ENCODE results near the gene INF2.
"Not testable (repeated sequence)": the region's sequence is repeated elsewhere in the genome, so short reads cannot be mapped to it uniquely, and the experiment has no call there.

INF2 gene

GRCh38 chr14:104734991-104735779 is 45.8 kb downstream of the INF2 start:
- no peak for DNase-seq (ENCODE audit: low read depth)

DNA sequence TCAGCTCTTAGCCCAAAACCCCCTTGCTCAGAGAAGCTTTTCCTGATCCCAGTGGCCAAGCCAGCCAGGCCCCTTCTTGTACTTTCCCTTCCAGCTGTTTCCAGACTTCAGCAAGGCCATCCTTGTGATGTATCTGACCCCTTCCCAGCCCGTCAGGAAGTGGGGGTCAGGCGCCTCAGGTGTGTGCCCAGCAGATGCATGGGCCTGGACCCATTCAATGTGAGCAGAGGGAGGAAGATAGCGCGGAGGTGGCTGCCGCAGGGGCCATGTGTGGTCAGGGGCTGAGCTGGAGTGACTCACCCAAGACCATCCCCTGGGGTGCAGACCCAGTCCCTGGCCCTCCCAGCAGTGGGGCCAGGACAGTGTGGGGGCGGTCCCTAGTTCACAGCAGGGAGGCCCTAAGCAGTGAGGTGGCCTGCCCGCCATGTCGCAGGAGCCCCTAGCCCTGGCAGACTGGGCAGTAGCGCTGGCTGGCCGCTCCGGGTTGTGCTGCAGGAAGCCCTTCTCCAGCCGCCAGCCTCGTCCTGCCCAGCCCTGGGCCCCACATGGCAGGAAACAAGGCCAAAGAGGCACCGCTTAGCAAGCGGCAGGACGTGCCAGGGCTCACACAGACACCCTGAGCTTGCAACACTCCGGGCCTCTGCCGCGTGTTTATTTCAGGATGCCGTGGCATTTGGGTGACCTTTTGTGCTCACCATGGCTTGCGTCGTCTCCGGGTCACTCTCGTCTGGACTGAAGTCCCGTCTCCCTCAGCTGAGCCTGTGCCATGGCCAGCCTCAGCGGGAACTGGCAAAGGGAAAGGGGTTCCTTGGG is 46.6 kb downstream of the INF2 start:
- DNase-seq (ENCODE audit: low read depth), result no peak

GRCh38 chr14:104738375-104739019 is 49.1 kb downstream of the INF2 start:
- DNase-seq (ENCODE audit: low read depth), result no peak

- DNase-seq (ENCODE audit: low read depth), result no peak
Measured at GRCh38 chr14:104739026-104739425, 49.6 kb downstream of the INF2 start.

DNA sequence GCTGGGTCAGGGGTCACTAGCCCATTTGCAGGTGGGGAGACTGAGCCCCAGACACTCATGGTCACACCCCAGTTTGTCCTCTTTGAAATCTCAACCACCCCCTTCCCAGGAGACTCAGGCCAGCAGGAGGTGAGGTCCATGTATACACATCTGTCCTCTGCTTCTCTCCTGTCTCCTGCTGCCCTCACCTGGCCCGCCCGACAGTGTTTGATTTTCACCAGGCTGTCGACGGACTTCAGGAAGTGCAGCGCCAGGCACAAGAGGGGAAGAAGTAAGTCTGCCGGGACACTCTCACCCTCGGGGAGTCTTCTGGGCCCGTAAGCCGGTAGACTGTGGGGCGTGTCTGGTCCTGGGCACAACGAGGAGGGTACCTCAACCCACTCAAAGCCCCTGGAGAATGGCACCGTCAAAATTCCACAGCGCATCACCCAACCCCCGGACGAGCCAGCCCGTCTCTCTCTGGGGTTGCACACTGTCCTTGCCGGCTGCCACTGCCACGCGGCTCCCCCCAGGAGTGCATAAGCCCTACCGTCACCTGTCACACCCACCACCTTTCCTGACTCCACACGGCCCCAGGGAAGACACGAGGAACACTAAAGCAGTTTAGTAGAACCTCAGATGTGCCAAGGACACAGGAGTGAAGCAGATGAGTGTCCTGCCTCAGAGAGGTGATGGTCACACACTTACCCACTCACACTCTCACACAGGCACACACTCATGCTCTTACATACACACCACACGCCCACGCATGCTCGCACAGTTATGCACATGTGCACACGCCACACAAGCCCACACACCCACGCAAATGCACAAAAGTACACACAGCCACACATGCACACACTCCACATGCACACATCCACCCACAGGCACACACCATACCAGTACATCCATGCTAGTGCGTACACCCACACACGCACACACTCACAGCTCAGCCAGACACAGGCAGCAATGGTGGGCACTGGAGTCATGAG is 50.4 kb downstream of the INF2 start:
- DNase-seq (ENCODE audit: low read depth), result no peak

- no peak for DNase-seq (ENCODE audit: low read depth)
Measured at GRCh38 chr14:104741108-104741802, 51.8 kb downstream of the INF2 start.

DNA sequence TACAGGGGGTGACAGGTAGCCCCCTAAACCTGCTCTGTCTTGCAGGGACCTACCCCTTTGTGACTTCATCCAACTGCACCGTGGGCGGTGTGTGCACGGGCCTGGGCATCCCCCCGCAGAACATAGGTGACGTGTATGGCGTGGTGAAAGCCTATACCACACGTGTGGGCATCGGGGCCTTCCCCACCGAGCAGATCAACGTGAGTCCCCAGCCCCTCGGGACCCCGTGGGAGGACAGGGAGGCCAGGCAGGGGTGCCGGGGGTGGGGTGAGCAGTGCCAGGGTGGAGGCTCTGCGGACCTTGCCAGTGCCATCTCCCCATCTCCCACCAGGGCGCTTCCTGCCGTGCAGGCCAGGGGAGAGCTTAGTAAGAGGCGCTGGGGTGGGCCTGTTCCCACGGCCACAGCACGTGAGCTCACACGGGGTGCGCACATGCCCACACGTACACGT is 52.4 kb downstream of the INF2 start:
- no peak for DNase-seq (ENCODE audit: low read depth)

GRCh38 chr14:104742586-104743455 is 53.4 kb downstream of the INF2 start:
- no peak for DNase-seq (ENCODE audit: low read depth)

DNA sequence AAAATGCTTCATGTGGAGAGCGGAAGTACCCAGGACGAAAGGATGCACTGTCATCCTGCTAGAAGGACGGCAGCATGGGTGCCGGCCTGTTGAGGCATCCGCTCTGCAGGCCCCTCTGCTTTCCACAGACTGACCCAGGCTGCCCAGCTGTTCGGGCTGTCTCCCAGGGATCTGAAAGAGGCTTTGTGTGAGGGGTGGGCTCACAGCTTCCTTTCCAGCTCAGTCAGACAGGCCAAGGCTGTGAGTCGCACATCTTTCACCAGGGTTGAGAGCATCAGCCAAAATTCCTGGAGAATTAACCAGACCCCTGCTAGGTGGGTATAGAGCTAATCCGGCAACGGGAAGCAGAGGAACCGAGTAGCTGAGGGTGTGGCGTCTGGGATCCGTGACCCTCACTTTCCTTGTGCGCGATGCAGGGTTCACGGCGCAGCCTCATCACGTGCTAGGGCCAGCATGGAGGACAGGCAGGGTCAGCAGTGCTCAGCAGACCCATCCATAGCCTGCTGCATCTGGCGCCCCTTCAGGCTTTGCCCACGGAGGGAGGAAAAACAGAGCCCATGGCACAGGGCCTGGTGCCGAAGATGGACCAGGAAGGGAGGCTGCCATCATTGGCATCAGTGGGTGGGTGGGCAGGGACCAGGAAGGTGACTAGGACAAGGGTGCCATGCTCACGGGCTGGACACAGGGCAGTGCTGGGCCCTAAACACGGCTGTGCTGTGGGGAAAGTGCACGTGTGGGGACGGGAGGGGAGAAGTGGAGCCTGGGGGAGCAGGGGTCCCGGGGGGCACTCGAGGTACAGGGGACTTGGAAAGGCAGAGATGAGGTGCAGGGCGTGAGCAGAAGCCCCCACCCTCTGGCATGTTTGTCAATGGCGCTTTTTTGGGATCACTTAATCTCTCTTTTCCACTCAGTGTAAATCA is 54.3 kb downstream of the INF2 start:
- no peak for DNase-seq (ENCODE audit: low read depth)

DNA sequence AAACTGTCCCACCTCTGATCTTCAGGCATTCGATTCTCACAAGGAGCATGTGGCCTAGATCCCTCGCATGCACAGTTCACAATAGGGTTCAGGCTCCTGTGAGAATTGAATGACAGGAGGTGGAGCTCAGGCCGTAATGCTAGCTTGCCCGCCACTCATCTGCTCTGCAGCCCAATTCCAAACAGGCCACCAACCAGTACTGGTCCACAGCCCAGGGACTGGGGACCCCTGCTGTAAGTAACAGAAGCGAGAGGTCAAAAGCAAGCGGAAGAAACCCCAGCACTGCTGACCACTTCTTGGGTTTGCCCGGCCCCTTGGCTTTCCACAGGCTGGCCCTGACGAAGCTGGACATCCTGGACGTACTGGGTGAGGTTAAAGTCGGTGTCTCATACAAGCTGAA is 55.1 kb downstream of the INF2 start:
- no peak for DNase-seq (ENCODE audit: low read depth)

GRCh38 chr14:104745431-104745830 is 56.0 kb downstream of the INF2 start:
- no peak for DNase-seq (ENCODE audit: low read depth)

- no peak for DNase-seq (ENCODE audit: low read depth)
Measured at GRCh38 chr14:104746071-104746545, 56.7 kb downstream of the INF2 start.

GRCh38 chr14:104746934-104747481 is 57.6 kb downstream of the INF2 start:
- no peak for DNase-seq (ENCODE audit: low read depth)

- no peak for DNase-seq (ENCODE audit: low read depth)
Measured at GRCh38 chr14:104747876-104748275, 58.5 kb downstream of the INF2 start.

DNA sequence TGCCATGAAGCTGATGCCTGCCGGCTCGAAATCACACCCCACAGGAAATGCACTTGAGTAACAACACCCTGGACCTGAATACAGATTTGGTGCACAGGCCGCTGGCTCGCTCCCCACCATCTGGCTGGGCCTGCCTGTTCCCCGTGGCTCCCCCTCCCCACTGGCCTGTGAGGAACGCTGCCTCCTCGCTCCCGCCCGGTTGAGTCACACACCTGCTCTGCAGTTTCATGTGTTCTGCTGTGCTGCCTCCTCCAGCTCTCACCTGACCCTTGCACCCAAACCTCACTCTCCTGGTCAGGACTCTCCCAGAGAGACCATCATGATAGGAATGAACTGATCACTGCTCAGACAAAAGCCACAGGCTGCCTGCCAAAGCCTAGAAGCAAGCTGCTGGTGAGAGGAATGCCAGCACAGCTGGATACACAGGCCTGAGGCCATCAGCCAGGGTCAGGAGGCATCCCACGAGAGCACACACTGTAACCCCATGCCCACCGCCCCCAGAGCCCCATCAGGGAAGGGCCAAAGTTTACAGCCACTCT is 59.8 kb downstream of the INF2 start:
- no peak for DNase-seq (ENCODE audit: low read depth)

DNA sequence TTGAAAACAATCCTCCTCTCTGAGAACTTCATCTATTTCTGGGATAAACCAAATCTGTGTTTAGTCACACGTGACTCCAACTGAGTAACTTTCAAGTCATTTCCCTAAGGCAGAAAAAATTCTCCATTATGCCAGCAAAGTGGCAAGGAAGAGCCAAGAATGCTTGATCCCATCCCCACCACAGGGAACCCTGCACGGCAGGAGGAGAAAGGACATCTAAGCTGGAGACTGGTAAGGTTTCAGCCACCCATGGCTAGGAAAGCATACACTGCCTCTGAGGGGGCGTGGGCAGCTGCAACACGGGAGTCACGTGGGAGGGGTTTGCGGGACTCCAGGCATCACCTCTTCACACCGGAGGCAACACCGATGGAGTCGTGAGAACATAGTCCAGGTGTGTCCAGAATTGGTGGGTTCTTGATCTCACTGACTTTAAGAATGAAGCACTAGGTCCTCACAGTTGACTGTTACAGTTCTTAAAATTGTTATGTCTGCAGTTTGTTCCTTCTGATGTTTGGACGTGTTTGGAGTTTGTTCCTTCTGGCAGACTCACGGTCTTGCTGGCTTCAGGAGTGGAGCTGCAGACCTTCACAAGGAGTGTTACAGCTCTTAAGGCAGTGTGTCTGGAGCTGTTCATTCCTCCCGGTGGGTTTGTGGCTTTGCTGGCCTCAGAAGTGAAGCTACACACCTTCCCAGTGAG is 60.8 kb downstream of the INF2 start:
- no peak for DNase-seq (ENCODE audit: low read depth)

DNA sequence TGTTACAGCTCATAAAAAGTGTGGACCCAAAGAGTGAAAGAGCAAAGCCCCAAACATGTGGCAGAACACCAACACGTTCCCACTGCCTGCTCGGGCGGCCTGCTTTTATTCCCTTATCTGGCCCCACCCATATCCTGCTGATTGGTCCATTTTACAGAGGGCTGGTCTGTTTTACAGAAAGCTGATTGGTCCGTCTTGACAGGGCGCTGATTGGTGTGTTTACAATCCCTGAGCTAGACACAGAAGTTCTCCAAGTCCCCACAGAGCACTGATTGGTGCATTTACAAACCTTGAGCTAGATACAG is 61.3 kb downstream of the INF2 start:
- DNase-seq (ENCODE audit: low read depth), result not testable (repeated sequence)

All from activated T-cell treated with anti-CD3 and anti-CD28 coated beads for 24 hours (primary cell).